Measurements from ENCODE around the gene S100A8.
"Not testable (repeated sequence)": the region's sequence is repeated elsewhere in the genome, so short reads cannot be mapped to it uniquely, and the experiment has no call there.

Gene S100A8

GRCh38 chr1:153347049-153347448 is 43.8 kb downstream of the S100A8 start:
- not testable (repeated sequence) for H3K4me1 ChIP-seq (ENCODE audit: control insufficient read depth, insufficient read depth, low read length); H3K9ac ChIP-seq (ENCODE audit: low read length); H3K9me3 ChIP-seq (ENCODE audit: control insufficient read depth, low read length); H3K36me3 ChIP-seq (ENCODE audit: control insufficient read depth, insufficient read depth, low read length); H3K27me3 ChIP-seq (ENCODE audit: control insufficient read depth, insufficient read depth, low read length); H3K4me3 ChIP-seq (ENCODE audit: low read length)

- Histone ChIP-seq H3K27me3 (ENCODE audit: control insufficient read depth, insufficient read depth, low read length) (no peaks in the 10 kb centered on the region), H3K36me3 (ENCODE audit: control insufficient read depth, insufficient read depth, low read length) (no peaks in the 10 kb centered on the region), H3K9me3 (ENCODE audit: control insufficient read depth, low read length) (no peaks in the 10 kb centered on the region), H3K4me3 (ENCODE audit: low read length) (no peak overlapping the region), H3K9ac (ENCODE audit: low read length) (no peak overlapping the region), H3K4me1 (ENCODE audit: control insufficient read depth, insufficient read depth, low read length) (no peaks in the 10 kb centered on the region)
Observed at GRCh38 chr1:153346077-153346723, 44.7 kb downstream of the S100A8 start.

DNA sequence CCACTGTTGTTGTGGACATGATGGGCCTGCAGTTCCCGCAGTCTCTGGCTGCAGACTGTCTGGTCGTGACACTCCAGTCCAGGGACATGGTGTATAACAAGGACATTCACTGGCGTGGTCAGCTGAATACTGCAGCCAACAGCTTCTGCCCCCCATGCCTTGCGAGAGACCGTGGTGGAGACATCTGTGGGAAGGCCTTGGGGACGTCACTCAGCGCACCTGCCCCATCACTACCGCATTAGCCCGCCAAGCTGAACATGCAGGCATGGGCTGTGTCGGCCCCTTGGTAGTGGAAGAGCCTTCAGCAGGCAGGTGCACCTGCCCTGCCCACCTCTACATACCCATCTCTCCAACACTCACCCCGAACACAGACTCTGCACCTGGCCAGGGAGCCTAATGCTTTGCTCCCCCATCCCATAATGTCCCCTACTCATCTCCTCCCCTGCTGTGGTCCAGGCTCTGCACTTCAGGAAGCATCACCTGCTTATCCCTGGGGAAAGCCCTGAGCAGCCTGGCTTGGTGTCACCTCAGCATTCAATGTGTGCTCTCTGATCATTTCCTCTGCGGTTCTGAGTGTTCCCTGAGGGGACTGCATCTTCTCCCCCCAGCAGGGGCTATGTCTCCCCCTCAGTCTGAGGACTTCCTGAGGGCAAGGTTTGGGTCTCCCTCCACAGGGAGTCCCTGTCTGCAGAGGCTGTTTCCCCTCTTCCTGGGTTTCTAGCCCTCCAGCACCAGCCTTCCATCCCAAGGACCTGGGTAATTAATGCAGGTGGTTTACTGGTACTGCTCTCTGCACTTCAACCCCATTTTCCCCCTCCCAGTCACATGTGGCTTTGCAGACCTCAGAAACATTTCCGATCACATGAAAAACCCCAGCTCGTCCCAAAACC is 45.4 kb downstream of the S100A8 start:
- no peak overlapping the region for H3K9ac ChIP-seq (ENCODE audit: low read length)
- no peaks in the 10 kb centered on the region for H3K4me1 ChIP-seq (ENCODE audit: control insufficient read depth, insufficient read depth, low read length)
- H3K9me3 ChIP-seq (ENCODE audit: control insufficient read depth, low read length): no peaks in the 10 kb centered on the region
- no peak overlapping the region for H3K4me3 ChIP-seq (ENCODE audit: low read length)
- H3K27me3 ChIP-seq (ENCODE audit: control insufficient read depth, insufficient read depth, low read length): no peaks in the 10 kb centered on the region
- H3K36me3 ChIP-seq (ENCODE audit: control insufficient read depth, insufficient read depth, low read length): no peaks in the 10 kb centered on the region

DNA sequence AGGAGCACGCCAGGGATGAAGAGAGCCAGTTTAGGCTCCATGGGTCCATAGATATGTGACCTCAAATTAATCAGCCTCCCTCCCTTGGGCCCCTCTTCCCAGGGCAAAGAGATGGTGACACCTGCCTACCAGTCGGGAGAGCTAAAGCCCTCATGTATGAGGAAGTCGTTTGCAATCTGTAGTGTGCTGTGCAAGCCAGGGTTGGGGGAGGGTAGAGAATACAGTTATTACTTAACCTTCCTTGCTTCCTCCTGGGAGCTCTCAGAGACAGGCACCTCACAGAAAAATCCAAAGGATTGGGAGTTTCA is 46.2 kb downstream of the S100A8 start:
- no peaks in the 10 kb centered on the region for H3K27me3 ChIP-seq (ENCODE audit: control insufficient read depth, insufficient read depth, low read length)
- H3K36me3 ChIP-seq (ENCODE audit: control insufficient read depth, insufficient read depth, low read length): no peaks in the 10 kb centered on the region
- H3K9ac ChIP-seq (ENCODE audit: low read length): no peak overlapping the region
- H3K9me3 ChIP-seq (ENCODE audit: control insufficient read depth, low read length): no peaks in the 10 kb centered on the region
- no peak overlapping the region for H3K4me3 ChIP-seq (ENCODE audit: low read length)
- H3K4me1 ChIP-seq (ENCODE audit: control insufficient read depth, insufficient read depth, low read length): no peaks in the 10 kb centered on the region

DNA sequence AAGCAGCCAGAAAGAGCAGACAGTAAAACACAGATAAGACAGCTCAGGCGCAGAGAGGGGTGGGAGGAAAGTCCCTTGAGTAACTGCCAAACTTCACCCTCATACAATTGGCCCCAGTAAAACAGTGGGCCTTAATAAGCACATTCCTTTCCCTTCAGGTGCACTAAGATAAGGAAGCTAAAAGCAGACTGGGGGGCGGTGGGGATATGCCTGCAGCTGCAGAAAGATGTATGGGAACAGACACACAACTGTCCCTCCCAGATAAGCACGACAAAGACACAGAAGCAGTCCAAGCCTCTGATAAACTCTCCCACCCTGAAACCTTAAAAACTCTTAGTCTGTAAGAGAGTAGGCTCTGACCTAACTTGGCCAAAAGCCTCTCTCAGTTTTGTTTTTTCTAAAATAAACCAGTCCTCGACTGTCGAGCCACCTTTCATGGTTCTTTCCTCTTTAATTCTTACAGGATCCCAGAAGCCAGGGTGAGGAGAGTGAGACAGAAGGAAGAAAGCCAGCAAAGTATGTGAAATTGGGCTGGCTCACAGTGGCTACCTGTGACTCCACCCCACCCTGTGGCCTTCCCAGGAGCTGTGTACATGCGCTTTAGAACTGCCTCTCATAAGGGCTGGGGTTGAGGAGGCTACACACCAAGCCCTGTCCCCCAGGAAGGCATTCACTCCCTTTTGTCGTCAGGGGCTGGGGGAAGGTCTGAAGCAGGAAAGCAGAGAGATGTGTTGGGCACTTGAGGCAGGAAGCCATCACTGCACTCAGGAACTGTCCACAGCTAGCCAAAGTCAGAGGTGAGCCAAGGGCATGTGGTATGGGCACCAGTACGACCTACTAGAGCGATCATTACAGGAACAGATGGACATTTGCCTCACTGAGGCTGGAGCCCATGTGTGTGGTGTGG is 46.8 kb downstream of the S100A8 start:
- Histone ChIP-seq H3K27me3 (ENCODE audit: control insufficient read depth, insufficient read depth, low read length) (no peaks in the 10 kb centered on the region), H3K4me3 (ENCODE audit: low read length) (no peak overlapping the region), H3K36me3 (ENCODE audit: control insufficient read depth, insufficient read depth, low read length) (no peaks in the 10 kb centered on the region), H3K9me3 (ENCODE audit: control insufficient read depth, low read length) (no peaks in the 10 kb centered on the region), H3K9ac (ENCODE audit: low read length) (no peak overlapping the region), H3K4me1 (ENCODE audit: control insufficient read depth, insufficient read depth, low read length) (no peaks in the 10 kb centered on the region)

DNA sequence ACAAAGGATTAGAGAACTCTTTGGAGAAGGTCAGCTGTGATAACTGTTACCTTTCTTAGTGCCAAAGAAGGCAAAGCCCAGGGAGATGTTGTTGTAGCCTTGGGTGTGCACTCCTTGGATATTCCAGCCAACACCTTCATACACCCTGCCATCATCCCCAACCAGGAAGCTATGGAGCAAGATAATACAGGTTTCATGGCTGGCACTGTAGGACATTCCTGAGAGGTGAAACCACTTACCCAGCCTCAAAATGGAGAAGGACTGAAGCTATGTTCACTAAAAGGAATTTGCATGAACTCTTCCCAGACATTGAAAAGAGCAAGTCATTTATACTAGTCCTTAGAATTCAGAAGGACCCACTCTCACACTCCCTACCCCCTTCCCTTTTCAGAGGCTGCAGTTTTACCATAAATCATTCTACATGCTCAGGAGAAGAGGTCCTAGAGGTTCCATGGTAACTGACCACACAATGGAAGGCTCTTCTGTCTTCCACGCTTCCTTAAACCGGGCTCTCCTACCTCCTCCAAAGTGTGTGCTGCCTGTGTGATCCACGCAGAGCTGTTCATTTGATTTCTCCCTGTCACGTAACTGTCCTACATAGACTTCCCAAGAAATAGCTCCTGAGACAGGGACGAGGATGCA is 47.7 kb downstream of the S100A8 start:
- H3K9me3 ChIP-seq (ENCODE audit: control insufficient read depth, low read length): no peaks in the 10 kb centered on the region
- no peak overlapping the region for H3K4me3 ChIP-seq (ENCODE audit: low read length)
- H3K36me3 ChIP-seq (ENCODE audit: control insufficient read depth, insufficient read depth, low read length): no peaks in the 10 kb centered on the region
- H3K4me1 ChIP-seq (ENCODE audit: control insufficient read depth, insufficient read depth, low read length): no peaks in the 10 kb centered on the region
- no peaks in the 10 kb centered on the region for H3K27me3 ChIP-seq (ENCODE audit: control insufficient read depth, insufficient read depth, low read length)
- no peak overlapping the region for H3K9ac ChIP-seq (ENCODE audit: low read length)

GRCh38 chr1:153342178-153342577 is 48.7 kb downstream of the S100A8 start:
- no peak overlapping the region for H3K4me3 ChIP-seq (ENCODE audit: low read length)
- no peaks in the 10 kb centered on the region for H3K9me3 ChIP-seq (ENCODE audit: control insufficient read depth, low read length)
- no peaks in the 10 kb centered on the region for H3K27me3 ChIP-seq (ENCODE audit: control insufficient read depth, insufficient read depth, low read length)
- H3K4me1 ChIP-seq (ENCODE audit: control insufficient read depth, insufficient read depth, low read length): no peaks in the 10 kb centered on the region
- H3K9ac ChIP-seq (ENCODE audit: low read length): no peak overlapping the region
- H3K36me3 ChIP-seq (ENCODE audit: control insufficient read depth, insufficient read depth, low read length): no peaks in the 10 kb centered on the region

DNA sequence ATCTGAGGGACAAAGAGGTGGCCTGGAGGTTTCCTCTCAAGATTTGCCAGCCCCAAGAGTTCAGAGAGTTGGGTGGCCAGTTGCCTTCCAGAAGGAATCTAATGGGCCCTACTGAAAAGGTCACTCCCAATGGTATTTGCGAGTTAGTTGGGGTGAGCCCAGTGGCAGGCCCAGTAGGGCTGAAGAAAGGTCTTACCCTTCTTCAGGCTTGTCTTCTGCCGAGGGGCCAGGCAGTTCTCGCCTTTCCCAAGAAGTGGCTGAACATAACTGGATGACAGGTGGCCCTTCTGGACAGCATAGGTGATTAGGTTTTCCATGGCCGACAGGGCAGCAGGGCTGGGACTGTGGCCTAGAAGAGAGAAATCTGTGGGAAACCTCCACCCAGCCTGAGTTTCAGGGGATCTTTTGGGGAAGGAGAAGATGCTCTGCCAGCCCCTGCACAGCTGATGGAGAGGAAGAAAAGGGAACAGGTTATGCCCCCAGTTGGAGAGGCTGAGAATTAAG is 49.4 kb downstream of the S100A8 start:
- no peak overlapping the region for H3K4me3 ChIP-seq (ENCODE audit: low read length)
- no peaks in the 10 kb centered on the region for H3K36me3 ChIP-seq (ENCODE audit: control insufficient read depth, insufficient read depth, low read length)
- no peaks in the 10 kb centered on the region for H3K4me1 ChIP-seq (ENCODE audit: control insufficient read depth, insufficient read depth, low read length)
- no peak overlapping the region for H3K9ac ChIP-seq (ENCODE audit: low read length)
- H3K9me3 ChIP-seq (ENCODE audit: control insufficient read depth, low read length): no peaks in the 10 kb centered on the region
- peaks cover 4% of the 10 kb centered on the region for H3K27me3 ChIP-seq (ENCODE audit: control insufficient read depth, insufficient read depth, low read length)

- Histone ChIP-seq H3K9me3 (ENCODE audit: control insufficient read depth, low read length) (no peaks in the 10 kb centered on the region), H3K4me3 (ENCODE audit: low read length) (no peak overlapping the region), H3K36me3 (ENCODE audit: control insufficient read depth, insufficient read depth, low read length) (no peaks in the 10 kb centered on the region), H3K9ac (ENCODE audit: low read length) (no peak overlapping the region), H3K4me1 (ENCODE audit: control insufficient read depth, insufficient read depth, low read length) (no peaks in the 10 kb centered on the region), H3K27me3 (ENCODE audit: control insufficient read depth, insufficient read depth, low read length) (peaks cover 5% of the 10 kb centered on the region)
Observed at GRCh38 chr1:153340356-153340755, 50.5 kb downstream of the S100A8 start.
